Measurements from ENCODE around the gene TMEM184B.

TMEM184B gene

DNA sequence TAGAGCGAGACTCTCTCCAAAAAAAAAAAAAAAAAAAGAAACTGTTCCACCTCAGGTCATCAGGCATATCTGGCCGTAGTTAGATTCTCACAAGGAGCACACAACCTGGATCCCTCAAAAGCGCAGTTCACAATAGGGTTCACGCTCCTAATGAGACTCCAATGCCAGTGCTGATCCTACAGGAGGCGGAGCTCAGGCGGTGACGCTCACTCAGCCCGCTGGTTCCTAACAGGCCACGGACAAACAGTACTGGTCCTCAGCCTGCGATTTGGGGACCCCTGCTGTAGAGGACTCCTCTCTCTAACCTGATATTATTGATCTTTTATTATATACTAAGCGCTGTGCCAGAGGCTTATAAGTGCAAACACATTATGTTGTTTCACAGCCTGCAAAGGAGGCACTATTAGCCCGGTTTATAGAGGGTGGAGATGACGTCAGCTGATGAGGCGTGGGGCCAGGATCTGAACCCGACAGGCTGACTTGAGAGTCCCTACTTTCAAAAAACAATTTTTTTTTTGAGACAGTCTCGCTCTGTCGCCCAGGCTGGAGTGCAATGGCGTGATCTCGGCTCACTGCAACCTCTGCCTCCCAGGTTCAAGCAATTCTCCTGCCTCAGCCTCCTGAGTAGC, 75.9 kb downstream of the TMEM184B start:
- no peak overlapping the region for H3K4me3 ChIP-seq (ENCODE audit: low read depth, low read length)
- no peak for DNase-seq (ENCODE audit: low read depth)
- no peak for TF ChIP-seq CTCF (conservative IDR thresholded peaks at IDR 0.05; ENCODE audit: low read depth, low read length)

DNA sequence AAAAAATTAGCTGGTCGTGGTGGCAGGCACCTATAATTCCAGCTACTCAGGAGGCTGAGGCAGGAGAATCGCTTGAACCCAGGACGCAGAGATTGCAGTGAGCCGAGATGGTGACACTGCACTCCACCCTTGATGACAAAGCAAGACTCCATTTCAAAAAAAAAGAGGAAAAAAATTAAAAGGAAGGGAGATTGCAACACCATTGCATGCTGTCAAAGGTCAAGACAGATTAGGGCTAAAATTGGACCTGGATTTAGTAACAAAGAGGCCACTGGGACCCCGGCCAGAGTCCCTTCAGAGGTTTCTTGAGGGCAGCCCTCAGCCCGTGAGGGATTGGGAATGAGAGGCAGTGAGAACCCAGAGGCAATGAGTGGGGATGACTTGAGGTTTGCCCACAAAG, 79.2 kb downstream of the TMEM184B start:
- TF ChIP-seq CTCF (conservative IDR thresholded peaks at IDR 0.05; ENCODE audit: low read depth, low read length): no peak
- no peak overlapping the region for H3K4me3 ChIP-seq (ENCODE audit: low read depth, low read length)
- DNase-seq (ENCODE audit: low read depth): no peak

DNA sequence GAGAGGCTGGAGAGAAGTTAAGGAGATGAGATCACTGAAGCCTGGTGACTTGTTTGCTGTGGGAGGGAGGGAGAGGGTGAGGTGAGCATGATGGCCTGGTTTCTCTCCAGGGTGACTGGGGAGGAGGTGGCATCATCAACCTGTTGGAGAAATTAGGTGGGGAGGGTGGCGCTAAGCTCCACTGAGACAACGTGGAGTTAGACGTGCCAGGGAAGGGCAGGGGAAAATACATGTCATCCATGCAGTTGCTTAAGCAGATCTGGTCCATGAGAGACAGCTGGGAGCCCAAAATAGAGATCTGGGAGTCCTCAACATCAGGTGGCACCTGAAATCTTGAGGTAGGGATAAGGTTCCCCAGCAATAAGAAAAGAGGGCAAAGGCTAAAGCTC, 80.3 kb downstream of the TMEM184B start:
- no peak overlapping the region for H3K4me3 ChIP-seq (ENCODE audit: low read depth, low read length)
- no peak for DNase-seq (ENCODE audit: low read depth)
- no peak for TF ChIP-seq CTCF (conservative IDR thresholded peaks at IDR 0.05; ENCODE audit: low read depth, low read length)

DNA sequence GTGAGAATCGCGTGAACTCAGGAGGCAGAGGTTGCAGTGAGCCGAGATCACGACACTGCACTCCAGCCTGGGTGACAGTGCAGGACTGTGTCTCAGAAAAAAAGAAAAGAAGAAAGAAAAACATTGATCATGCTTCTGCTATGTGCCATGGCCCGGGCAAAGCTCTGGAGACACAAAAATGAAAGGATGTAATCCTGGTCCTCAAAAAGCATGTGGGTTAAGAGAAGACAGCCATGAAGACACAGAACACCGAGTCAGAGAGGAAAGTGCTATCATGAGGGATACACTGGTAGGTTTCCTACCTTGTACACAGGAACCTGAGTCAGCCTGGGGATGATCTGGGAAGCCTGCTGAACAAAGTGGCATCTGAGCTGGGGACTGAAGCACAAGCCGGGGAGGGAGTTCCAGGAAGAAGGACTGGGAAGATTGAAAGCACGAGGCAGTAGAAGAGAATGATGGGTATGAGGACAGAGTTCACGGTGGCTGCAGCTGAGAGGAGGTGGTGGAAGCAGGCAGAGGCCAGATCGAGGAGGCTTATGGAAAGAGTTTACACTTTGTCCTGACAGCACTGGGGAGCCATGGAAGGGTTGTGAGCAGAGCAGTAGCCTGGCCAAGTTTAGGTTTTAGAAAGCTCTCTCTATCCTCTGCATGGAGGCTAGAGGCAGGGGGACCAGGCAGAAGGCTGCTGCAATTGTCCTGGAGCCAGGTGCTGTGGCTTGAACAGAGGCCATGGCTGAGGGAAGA, 80.9 kb downstream of the TMEM184B start:
- no peak for TF ChIP-seq CTCF (conservative IDR thresholded peaks at IDR 0.05; ENCODE audit: low read depth, low read length)
- no peak overlapping the region for H3K4me3 ChIP-seq (ENCODE audit: low read depth, low read length)
- DNase-seq (ENCODE audit: low read depth): no peak

- DNase-seq (ENCODE audit: low read depth): no peak
- TF ChIP-seq CTCF (conservative IDR thresholded peaks at IDR 0.05; ENCODE audit: low read depth, low read length): no peak
Measured at GRCh38 chr22:38191055-38191454, 81.8 kb downstream of the TMEM184B start.

GRCh38 chr22:38190581-38190980, 82.2 kb downstream of the TMEM184B start:
- DNase-seq (ENCODE audit: low read depth): no peak
- H3K4me3 ChIP-seq (ENCODE audit: low read depth, low read length): no peak overlapping the region
- no peak for TF ChIP-seq CTCF (conservative IDR thresholded peaks at IDR 0.05; ENCODE audit: low read depth, low read length)

More at GRCh38 chr22:38191055-38191454, 81.8 kb downstream of the TMEM184B start:
- no peak overlapping the region for H3K4me3 ChIP-seq (ENCODE audit: low read depth, low read length)

GRCh38 chr22:38189104-38189503, 83.7 kb downstream of the TMEM184B start:
- no peak overlapping the region for H3K4me3 ChIP-seq (ENCODE audit: low read depth, low read length)
- DNase-seq (ENCODE audit: low read depth): no peak
- TF ChIP-seq CTCF (conservative IDR thresholded peaks at IDR 0.05; ENCODE audit: low read depth, low read length): no peak

Data from choroid plexus epithelial cell (primary cell).